Upper lobe of left lung (tissue), 4 donors: Measurements from ENCODE around the gene DGKI.

Experiments
- CTCF ChIP-seq, 6 experiments: fragments of 450-650 bp in 4 of 6; fragments of 200-600 bp in 2 of 6; sonication (generic) in 2 of 6; IDR thresholded peaks; one replicate each; pipeline ENCODE4 v1.5.1; 2016 to 2019; ENCODE audit warnings: antibody characterized with exemption in 6 of 6
- EP300 ChIP-seq, 4 donors: sonication (generic); formaldehyde crosslinking; IDR thresholded peaks; one replicate each; pipeline ENCODE4 v1.5.1; 2017; ENCODE audit warnings: antibody characterized with exemption in 4 of 4, control low read depth in 2 of 4
- POLR2A ChIP-seq, 4 donors: fragments of 450-650 bp; IDR thresholded peaks; one replicate each; pipeline ENCODE4 v1.5.1; 2016 to 2017; ENCODE audit warnings: antibody characterized with exemption in 4 of 4, mild to moderate bottlenecking in 2 of 4
- POLR2AphosphoS5 ChIP-seq, 2 donors: sonication (generic); formaldehyde crosslinking; IDR thresholded peaks; one replicate each; pipeline ENCODE4 v1.5.1; 2017; ENCODE audit warnings: antibody characterized with exemption in 2 of 2

- TF ChIP-seq POLR2A (IDR thresholded peaks at IDR 0.05), result no peak
- no peak for TF ChIP-seq CTCF (IDR thresholded peaks at IDR 0.05)
- TF ChIP-seq POLR2AphosphoS5 (IDR thresholded peaks at IDR 0.05), result no peak
- no peak for TF ChIP-seq EP300 (IDR thresholded peaks at IDR 0.05)
These were observed 403.2 kb downstream of the DGKI start for GRCh38 chr7:137443616-137444015.
